K562 (cell line): ENCODE measurements around the gene LY6G5B.

Source experiments
- JUN ChIP-seq, 2 experiments: sonication (generic) in 1 of 2; formaldehyde crosslinking in 1 of 2; IDR thresholded peaks; 2 replicates each; pipeline versions ENCODE4 v1.6.1 to v1.8.0; 2012 to 2022; ENCODE audit warnings: borderline replicate concordance in 2 of 2, mild to moderate bottlenecking in 2 of 2, improper control_type of control experiment in 1 of 2, low read depth in 1 of 2, low read length in 1 of 2, missing genetic modification reagents in 1 of 2
- TF ChIP-seq, protein P1 (sequence below): fragments of 250-450 bp; sonication (Bioruptor Pico); IDR thresholded peaks from 2 replicates; pipeline ENCODE4 v1.5.0; 2021; ENCODE audit warnings: mild to moderate bottlenecking, borderline replicate concordance

DNA sequence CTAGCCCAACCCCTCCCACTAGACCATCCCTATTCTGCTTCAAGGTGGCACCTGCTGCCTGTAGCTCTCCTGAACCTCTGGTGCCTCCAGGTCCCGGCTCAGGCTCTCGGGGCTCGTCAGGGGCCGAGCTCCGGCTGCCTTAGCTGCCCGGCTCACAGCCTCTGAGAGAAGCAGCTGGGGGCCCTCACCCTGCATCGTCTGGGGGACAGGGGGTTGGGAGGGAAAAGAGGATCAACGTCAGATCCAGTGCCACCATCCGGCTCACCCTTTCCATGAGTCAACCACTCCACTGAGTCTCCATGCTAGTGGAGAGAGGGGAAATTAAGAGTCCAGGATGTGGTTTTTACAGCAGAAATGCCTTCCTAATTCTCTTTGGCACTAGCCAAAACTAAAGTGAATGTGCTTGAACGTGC is 30.3 kb upstream of the LY6G5B start:
- TF ChIP-seq JUN (IDR thresholded peaks at IDR 0.05; ENCODE audit: borderline replicate concordance, low read depth, low read length) (no peak), JUN (CRISPR knock-in tag; IDR thresholded peaks at IDR 0.05; ENCODE audit: borderline replicate concordance) (no peak)
- TF ChIP-seq, protein P1, sequence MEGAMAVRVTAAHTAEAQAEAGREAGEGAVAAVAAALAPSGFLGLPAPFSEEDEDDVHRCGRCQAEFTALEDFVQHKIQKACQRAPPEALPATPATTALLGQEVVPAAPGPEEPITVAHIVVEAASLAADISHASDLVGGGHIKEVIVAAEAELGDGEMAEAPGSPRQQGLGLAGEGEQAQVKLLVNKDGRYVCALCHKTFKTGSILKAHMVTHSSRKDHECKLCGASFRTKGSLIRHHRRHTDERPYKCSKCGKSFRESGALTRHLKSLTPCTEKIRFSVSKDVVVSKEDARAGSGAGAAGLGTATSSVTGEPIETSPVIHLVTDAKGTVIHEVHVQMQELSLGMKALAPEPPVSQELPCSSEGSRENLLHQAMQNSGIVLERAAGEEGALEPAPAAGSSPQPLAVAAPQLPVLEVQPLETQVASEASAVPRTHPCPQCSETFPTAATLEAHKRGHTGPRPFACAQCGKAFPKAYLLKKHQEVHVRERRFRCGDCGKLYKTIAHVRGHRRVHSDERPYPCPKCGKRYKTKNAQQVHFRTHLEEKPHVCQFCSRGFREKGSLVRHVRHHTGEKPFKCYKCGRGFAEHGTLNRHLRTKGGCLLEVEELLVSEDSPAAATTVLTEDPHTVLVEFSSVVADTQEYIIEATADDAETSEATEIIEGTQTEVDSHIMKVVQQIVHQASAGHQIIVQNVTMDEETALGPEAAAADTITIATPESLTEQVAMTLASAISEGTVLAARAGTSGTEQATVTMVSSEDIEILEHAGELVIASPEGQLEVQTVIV (CRISPR knock-in tag), result no peak
